ENCODE results near the gene LKAAEAR1.

Gene LKAAEAR1

GRCh38 chr20:64049060-64049877 is 34.9 kb downstream of the LKAAEAR1 start, which contains the start of gene SOX18:
TSS of gene SOX18 (minus strand) at chr20:64049639. CDS start at chr20:64049516, 123 bp downstream.
- no peak for DNase-seq

GRCh38 chr20:64048402-64049044 is 35.7 kb downstream of the LKAAEAR1 start:
- DNase-seq, result no peak

GRCh38 chr20:64047968-64048401 is 36.2 kb downstream of the LKAAEAR1 start:
- DNase-seq, result no peak

GRCh38 chr20:64047046-64047389 is 37.2 kb downstream of the LKAAEAR1 start:
- no peak for DNase-seq

- DNase-seq, result no peak
Measured at GRCh38 chr20:64045346-64046011, 38.7 kb downstream of the LKAAEAR1 start.

- DNase-seq, result no peak
Measured at GRCh38 chr20:64044484-64045247, 39.5 kb downstream of the LKAAEAR1 start.

GRCh38 chr20:64043768-64044167 is 40.4 kb downstream of the LKAAEAR1 start:
- DNase-seq, result no peak

- DNase-seq, result no peak
Measured at GRCh38 chr20:64042054-64042781, 42.0 kb downstream of the LKAAEAR1 start.

- DNase-seq, result no peak
Measured at GRCh38 chr20:64041781-64042053, 42.5 kb downstream of the LKAAEAR1 start.

- no peak for DNase-seq
Measured at GRCh38 chr20:64041040-64041780, 43.0 kb downstream of the LKAAEAR1 start.

- DNase-seq, result no peak
Measured at GRCh38 chr20:64040231-64041039, 43.8 kb downstream of the LKAAEAR1 start.

GRCh38 chr20:64039293-64040160 is 44.7 kb downstream of the LKAAEAR1 start:
- DNase-seq, result no peak

GRCh38 chr20:64038565-64039292 is 45.5 kb downstream of the LKAAEAR1 start:
- DNase-seq, result peak; percentile 36

- no peak for DNase-seq
Measured at GRCh38 chr20:64038224-64038564, 46.0 kb downstream of the LKAAEAR1 start.

GRCh38 chr20:64037498-64038213 is 46.5 kb downstream of the LKAAEAR1 start:
- no peak for DNase-seq

- no peak for DNase-seq
Measured at GRCh38 chr20:64037199-64037497, 47.0 kb downstream of the LKAAEAR1 start.

- no peak for DNase-seq
Measured at GRCh38 chr20:64036346-64037198, 47.6 kb downstream of the LKAAEAR1 start.

- DNase-seq, result no peak
Measured at GRCh38 chr20:64035933-64036345, 48.3 kb downstream of the LKAAEAR1 start, which contains the start of gene C20orf204. TSS of gene C20orf204 (plus strand) at chr20:64036182. CDS start at chr20:64036324, 142 bp downstream.
